ENCODE results near the gene TBX15.

GRCh38 chr1:118963456-118964430 is 24.4 kb downstream of the TBX15 start:
- TF ChIP-seq TOX (CRISPR knock-in tag; IDR thresholded peaks at IDR 0.05; ENCODE audit: borderline replicate concordance) (no peak), BACH2 (CRISPR knock-in tag; IDR thresholded peaks at IDR 0.05; ENCODE audit: borderline replicate concordance) (no peak), CSDC2 (CRISPR knock-in tag; IDR thresholded peaks at IDR 0.05) (no peak), ARNTL (CRISPR knock-in tag; IDR thresholded peaks at IDR 0.05; ENCODE audit: borderline replicate concordance, low read depth) (no peak), CREB5 (CRISPR knock-in tag; IDR thresholded peaks at IDR 0.05; ENCODE audit: low read depth) (no peak), PATZ1 (CRISPR knock-in tag; IDR thresholded peaks at IDR 0.05; ENCODE audit: borderline replicate concordance) (no peak), ISL1 (CRISPR knock-in tag; IDR thresholded peaks at IDR 0.05) (no peak), OSR1 (CRISPR knock-in tag; IDR thresholded peaks at IDR 0.05) (no peak), ZFP30 (CRISPR knock-in tag; IDR thresholded peaks at IDR 0.05) (no peak)
